SW480 (cell line): Measurements from ENCODE around the gene CCDC57.
A peak's percentile ranks its signal among the peaks of the same experiment; 100 is the strongest.

Experiments used
- DNase-seq: peaks from one replicate; pipeline ENCODE4 v3.0.0-alpha.2; 2016; ENCODE audit warnings: low spot score

CCDC57 gene

DNA sequence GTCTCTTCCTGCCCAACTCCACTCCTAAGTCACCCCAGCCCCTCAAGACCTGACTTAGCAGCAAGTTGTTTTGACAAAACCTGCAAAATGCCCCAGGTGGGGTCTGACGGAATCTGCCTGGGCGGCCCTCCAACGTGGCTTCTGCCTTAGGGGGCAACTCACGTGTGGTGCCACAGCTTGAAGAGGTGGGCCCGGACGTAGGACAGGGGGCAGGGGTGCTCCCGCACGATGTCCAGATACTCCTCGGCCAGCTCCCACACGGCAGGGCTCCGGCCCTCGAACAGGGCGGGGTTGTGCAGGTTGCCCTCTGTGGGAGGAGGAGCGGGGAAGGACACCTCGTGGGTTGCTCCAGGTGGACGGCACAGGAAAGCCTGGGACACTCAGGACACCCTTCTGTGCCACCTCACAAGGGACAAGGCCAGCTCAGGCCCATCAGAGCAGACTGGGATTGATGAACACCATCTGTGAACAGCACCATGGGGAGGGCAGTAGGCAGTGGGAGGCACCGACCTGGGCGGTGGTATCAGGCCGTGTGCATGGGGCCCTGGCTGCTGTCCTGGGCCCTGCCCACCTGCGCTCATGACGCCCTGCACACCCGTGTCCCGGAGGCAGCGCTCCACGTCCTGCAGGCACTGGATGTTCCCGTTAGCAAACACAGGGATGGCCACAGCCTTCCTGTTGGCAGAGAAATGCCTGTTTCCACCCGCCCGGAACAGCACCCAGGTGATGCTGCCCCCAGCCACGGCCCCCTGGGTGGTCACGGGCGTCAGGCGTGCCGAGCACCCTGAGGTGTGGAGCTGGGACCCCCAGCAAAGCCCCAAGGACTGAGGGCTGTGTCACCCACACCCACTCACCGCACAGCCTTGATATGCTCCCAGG lies 151.4 kb downstream of the CCDC57 start:
- no peak for DNase-seq

DNA sequence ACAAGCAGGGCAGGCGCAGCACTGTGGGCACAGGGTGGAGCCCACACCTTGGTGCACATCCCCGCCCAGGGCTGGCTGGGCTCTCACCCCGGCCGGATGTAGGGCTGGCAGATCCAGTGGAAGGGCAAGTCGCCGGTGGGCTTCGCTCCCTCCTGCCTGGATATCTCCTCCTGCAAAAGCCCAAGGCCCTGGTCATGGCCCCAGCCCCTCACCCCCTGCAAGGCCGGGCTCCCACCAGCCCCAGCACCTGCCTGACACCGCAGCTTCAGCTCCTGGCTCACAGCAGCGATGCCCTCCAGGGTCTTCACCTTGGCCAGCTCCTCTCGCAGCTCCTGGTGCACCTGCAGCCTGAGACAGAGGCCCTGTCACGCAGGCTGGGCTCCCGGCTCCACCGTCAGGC lies 152.0 kb downstream of the CCDC57 start:
- DNase-seq, result no peak

DNA sequence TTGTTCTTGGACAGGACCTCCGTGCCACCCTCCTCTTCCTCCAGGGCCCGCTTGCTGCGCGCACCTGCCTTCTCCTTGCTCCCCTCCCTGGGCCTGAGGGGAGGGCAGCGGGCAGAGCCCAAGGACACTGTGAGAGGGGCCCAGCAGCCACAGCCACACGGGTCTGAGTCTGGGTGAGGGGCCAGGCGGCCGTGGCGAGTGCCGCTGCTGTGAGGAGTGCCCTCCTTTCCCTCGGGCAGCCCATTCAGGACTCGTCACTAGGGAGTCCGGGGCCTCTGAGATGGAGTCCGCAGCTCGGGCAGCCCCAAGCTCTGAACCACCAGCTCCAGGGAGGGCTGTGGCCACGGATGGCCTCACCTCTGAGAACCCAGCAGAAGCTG lies 152.7 kb downstream of the CCDC57 start:
- no peak for DNase-seq

DNA sequence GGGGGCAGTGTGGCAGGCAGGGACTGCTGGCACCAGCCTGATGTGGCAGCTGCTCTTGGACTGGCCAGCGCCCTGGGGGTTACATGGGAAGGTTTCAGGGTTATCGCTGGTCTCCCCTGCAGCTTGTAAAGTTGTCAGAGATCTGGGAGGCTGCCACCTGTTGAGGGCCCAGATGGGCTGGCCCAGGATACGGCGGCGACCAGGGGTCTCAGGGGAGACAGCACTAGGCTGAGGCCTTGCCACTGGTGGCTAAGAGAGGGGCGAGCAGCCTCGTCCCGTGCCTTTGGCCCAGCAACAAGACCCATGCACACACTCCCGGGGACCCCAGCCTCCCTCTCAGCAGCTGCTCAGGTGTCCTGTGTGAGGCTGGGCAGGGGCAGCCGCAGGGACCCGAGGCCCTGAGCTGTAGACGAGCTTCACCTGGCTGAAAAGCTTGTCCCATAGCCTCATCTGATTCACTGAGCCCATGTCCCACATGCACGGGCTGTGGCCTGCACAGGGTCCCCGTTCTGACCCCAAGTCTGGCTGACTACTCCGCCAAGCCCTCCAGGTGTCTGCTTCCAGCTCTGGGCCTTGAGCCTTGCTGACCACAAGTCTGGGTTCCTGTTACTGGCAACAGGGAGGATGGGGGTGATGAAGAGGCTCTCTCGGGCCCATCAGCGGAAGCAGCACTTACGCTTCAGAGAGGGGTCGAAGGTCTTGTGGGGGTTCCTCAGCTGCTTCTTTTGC lies 153.2 kb downstream of the CCDC57 start:
- DNase-seq, result no peak

DNA sequence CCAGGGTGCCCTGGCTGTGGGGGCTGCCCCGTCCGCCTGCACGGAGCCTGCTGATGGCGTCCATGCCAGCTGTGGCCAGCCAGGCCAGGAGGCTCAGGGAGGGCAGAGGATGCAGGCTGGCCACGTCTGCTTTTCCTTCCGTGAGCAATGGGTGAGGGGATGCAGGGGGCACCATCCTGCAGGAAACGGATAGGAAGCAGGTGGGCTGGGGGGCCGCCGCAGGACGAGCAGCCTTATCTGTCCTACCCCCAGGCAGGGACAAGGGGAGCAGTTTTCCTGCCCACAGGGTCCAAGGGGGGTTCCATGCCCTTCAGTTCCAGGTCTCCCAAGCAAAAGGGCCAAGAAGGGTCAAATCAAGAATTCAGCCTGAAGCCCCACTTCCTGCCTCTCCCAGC lies 153.8 kb downstream of the CCDC57 start:
- DNase-seq, result no peak

DNA sequence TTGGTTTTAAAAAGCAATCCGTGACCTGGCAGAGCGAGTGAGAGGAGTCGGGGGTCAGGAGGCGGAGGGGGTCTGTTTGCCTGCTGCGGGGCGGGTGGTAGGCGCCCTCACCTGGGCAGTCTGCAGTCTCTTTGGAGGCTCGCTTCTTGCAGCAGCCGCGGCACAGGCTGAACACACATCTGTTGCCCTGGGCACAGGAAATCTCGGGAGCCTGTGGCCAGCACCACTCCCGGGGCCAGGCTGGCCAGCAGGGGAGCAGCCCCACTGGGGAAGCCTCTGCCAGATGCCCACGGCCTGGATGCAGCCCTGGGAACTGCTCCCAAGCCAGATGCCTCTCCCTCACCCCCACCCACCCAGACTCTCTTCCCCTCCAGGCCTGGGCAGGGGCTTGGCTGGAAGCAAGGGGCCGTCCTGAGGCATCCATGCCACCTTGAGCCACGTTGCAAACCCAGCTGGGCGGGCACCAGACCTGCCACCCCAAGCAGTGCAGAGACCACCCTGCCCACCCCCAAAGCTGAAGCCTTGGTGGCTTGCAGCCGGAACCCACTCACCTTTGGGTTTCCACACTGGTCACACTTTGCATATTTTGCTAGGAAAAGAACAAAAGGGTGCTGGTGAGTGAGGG lies 154.3 kb downstream of the CCDC57 start:
- no peak for DNase-seq

DNA sequence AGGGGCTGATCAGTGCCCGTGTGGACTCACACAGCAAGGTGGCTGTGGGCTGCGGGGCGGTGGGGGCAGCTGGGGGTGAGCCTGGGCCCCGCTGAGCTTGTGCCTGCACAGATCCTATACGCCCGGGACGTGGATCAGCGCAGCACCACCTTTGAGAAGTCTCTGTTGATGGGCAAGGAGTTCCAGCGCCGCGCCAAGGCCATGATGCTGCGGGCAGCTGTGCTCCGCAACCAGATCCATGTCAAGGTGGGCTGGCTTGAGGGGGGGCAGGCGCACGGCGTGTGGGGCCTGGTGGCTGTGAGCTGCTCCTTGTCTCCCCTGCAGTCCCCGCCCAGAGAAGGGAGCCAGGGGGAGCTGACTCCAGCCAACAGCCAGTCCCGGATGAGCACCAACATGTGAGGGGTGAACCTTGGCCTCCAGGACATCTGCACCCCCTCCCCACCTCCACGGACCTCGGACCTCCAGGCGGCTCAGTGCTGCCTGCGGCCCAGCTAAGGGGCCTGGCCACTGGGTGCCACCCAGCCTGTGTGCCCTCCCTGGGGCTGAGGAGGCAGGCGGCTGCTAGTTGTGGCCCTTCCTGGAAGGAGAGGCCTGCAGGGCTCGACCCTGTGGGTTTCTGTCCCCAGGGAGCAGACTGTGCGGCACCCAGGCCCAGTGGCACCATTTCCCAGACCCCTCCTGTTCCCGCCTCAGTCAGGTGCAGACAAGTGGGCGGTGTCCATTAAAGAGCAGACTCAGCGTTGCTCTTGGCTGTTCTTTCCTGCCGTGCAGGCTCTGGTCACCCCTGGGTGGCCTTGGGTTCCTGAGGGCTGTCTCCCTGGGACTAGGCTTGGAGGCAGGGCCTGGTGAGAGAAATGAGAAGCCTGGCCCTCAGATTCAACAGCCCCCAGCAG lies 155.7 kb downstream of the CCDC57 start:
- no peak for DNase-seq

DNA sequence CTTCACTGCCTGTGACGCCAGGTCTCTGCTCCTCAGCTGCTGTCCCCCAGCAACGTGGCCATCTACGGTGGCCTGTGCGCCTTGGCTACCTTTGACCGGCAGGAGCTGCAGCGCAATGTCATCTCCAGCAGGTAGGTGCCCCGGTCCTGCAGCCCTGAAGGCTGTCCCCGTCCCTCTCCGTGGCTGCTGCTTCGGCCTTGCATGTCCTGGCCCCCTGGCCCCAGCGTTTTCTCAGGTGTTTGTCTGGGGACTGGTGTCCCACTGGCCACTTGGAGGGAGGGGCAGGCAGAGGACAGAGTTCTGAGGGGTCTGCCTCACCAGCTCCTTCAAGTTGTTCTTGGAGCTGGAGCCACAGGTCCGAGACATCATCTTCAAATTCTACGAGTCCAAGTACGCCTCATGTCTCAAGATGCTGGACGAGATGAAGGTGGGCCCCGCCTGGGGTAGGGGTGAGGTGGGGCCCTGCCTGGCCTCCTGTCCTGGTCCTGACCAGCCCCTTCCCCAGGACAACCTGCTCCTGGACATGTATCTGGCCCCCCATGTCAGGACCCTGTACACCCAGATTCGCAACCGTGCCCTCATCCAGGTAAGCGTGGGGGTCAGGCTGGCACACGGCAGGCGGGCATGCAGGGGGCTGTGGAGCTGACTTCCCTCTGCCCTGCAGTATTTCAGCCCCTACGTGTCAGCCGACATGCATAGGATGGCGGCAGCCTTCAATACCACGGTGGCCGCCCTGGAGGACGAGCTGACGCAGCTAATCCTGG lies 156.5 kb downstream of the CCDC57 start:
- no peak for DNase-seq

DNA sequence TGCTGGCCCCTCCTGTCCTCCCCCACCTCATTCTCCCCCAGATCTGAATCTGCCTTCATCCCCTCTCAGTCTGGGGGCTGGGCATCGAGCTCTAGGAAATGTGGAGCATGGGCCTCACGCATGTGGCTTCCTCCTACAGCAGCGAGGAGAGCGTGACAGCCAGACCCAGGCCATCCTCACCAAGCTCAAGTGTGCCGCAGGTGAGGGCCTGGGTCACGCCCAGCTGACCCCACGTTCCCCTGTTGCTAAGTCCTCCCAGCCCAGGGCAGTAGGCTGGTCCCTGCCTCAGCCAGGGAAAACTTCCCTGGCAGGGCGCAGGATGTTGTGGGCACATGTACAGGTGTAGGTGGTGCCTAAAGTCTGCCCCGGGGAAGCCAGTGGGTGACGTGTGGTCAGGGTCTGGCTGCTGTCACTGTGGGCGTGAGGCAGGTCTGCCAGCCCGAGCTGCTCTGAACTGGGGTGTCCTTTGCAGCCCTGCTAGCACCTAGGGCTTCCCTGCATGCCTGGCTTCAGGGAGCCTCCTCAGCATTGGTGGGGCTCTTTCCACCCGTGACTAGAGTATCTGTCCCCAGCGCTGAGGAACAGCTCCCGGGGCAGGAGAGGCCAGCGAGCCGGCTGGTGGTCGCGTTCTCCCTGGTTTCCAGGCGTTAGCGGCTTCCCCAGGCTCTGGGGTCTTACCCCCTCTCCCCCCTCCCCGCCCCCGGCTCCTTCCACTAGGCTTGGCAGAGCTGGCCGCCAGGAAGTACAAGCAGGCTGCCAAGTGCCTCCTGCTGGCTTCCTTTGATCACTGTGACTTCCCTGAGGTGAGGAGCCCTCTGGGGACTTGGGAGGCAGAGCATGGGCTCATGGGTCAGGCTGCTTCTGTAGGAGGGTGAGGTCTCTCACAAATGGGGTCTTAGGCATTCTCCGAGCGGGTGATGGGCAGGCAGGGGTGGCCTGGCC lies 157.3 kb downstream of the CCDC57 start:
- no peak for DNase-seq

DNA sequence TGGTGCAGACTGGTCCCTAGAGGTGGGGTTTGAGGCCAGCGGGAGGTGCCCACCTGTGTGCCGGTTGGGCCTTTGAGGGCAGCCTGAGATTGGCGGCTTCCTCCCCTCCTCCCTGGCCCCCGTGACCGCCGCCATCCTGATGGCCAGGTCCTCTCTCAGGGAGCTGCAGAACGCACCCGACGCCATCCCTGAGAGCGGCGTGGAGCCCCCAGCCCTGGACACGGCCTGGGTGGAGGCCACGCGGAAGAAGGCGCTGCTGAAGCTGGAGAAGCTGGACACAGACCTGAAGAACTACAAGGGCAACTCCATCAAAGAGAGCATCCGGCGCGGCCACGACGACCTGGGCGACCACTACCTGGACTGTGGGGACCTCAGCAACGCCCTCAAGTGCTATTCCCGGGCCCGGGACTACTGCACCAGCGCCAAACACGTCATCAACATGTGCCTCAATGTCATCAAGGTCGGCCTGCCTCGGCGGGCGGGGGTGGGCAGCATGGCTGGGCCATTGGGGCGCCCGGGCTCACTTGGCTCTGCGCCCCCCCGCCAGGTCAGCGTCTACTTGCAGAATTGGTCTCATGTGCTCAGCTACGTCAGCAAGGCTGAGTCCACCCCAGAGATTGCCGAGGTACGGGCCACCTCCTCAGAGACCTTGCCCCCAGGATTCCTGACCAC lies 158.2 kb downstream of the CCDC57 start:
- DNase-seq, result no peak

DNA sequence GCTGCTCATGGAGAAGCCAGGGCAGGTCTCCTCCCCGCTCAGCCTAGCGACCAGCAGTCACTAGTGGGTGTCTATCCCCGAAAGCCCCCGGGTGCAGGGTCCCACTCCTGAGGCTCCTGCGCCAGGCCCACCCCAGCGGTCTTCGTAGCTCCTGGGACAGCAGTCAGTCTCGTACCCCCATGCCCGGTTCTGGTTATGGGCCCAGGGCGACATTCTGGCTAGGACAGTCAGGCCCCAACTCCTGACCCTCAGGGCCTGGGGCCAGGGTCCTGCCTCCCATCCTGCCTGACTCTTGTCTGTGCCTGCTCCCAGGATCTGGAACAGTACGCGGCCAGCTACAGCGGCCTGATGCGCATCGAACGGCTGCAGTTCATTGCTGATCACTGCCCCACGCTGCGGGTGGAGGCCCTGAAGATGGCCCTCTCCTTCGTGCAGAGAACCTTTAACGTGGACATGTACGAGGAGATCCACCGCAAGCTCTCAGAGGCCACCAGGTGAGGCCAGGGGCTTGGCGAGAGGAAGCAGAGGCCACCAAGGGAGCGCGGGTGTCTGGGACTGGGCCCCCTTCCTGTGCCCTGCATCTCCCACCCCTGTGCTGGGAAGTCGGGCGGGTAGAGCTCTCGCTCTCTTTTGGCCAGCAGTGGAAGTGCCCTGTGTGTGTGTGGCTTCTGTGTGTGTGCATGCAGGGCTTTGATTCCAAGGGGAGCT lies 158.9 kb downstream of the CCDC57 start:
- no peak for DNase-seq

DNA sequence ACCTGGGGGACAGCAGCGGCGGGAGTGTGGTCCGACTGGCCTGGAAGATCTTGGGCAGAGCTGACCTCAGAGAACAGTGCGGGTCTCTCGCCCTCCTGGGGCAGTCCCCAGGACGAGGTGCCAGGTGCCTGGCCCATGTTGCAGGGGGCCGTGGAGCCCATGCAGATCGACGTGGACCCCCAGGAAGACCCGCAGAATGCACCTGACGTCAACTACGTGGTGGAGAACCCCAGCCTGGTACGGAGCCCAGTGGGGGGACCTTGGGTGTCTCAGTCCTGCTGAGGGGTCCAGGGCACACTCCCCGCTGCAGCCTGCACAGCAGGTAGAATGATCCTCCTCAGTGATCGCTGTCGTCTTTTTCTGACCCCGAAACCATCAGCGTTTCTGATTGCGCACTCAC lies 159.5 kb downstream of the CCDC57 start:
- DNase-seq, result no peak

DNA sequence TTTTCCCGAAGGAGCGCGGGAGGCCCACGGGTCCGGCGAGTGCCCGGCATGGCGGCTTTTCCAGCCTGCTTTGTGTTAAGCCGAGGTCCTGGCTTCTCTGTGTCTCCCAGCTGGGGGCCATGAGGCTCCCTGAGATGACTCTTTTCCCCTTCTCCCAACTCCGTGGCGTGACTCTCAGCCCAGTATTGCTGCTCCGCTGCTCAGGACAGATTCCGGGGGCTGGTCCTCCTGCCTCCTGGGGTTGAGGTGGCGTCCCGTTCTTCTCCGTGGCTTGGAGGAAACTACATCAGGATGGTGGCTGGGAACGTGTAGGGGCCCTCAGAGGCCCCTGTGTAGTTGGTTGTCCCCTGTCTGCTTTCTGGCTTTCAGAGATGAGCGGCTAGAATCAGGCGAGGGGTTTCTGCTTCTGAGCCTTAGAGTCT lies 160.0 kb downstream of the CCDC57 start:
- no peak for DNase-seq

DNA sequence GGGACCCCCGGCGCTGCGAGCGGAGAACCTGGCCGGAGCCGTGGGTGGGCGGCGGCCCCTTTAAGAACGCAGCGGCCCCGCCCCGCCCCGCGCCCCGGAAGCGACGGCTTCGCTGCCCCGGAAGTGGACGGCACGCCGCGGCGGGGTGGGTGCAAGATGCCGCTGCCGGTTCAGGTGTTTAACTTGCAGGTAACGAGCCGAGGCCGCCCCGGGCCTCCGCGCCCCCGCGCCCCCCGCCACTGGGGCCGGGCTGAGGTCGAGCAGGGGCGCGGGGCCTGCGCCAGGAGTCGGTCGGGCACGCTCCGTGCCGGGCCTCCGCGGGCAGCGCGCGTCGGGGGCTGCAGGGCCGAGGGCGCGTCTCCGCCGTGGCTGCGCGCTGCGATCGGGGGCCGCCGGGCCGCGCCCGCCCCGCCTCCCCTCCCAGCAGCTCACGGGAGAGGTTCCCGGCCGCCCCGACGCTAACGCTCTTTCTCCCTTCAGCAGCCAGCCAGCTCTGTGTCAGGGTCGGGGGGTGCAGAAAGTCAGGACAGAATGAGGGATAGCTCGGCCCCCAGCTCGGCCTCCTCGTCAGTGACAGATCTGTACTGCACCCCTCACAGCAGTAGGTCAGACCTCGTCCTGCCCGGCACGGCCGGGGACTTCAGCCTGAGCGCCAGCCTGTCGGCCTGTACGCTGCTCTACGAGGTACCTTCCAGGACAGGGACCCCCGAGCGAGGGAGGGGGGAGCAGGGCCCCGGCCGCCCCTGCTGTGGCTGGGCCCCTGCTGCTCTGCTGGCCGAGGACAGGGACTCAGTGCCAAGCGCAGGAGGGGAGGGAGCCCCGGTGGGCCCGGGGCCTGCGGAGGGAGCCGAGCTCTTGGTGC lies 160.6 kb downstream of the CCDC57 start, which contains the start of the genes GPS1 and RFNG:
Gene GPS1 (plus strand): TSS at position 123 of the 862 bp plus-strand sequence. CDS start 34 bp downstream, at position 157.
Gene RFNG (minus strand): TSS at position 36 of the 862 bp plus-strand sequence. CDS start 45 bp downstream, outside the sequence.
- peak; percentile 62 for DNase-seq
